Measurements from ENCODE around the gene NFX1. TPM values are rescaled to one million over a fixed set of nuclear protein-coding genes. Genes with fewer than 3 reads are reported as not detected.
"Not testable (repeated sequence)": the region's sequence is repeated elsewhere in the genome, so short reads cannot be mapped to it uniquely, and the experiment has no call there.

Gene NFX1
- polyA plus RNA-seq, 1 donor (not counting 4 experiments of a cell fraction or from before 2014, with no cell fraction given) = 28.1 TPM

GRCh38 chr9:33388110-33388994, 98.0 kb downstream of the NFX1 start:
- Histone ChIP-seq H3K4me1 (ENCODE audit: control insufficient read depth, extremely low read depth, insufficient read depth, low read length) (peaks cover 5% of the 10 kb centered on the region), H3K4me2 (ENCODE audit: control insufficient read depth, extremely low read depth, insufficient read depth, low read depth, low read length) (no peak overlapping the region), H3K36me3 (ENCODE audit: control insufficient read depth in 2 of 2, extremely low read depth in 1 of 2, insufficient read depth in 2 of 2, low read length in 2 of 2) (no peaks in the 10 kb centered on the region), H4K20me1 (ENCODE audit: control insufficient read depth, extremely low read depth, insufficient read depth, low read length) (no peaks in the 10 kb centered on the region), H3K4me3 (ENCODE audit: control insufficient read depth in 2 of 3, extremely low read depth in 1 of 3, insufficient read depth in 2 of 3, low read depth in 1 of 3, low read length in 3 of 3) (no peak overlapping the region), H3K9ac (ENCODE audit: control insufficient read depth, extremely low read depth, insufficient read depth, low read length) (no peak overlapping the region), H3K79me2 (ENCODE audit: control insufficient read depth, insufficient read depth, low read length) (no peaks in the 10 kb centered on the region), H3K27ac (ENCODE audit: control insufficient read depth, insufficient read depth, low read length) (no peak overlapping the region), H2AFZ (ENCODE audit: control insufficient read depth, low read length) (no peak overlapping the region), H3K27me3 (ENCODE audit: control insufficient read depth, extremely low read depth, insufficient read depth, low read length) (no peaks in the 10 kb centered on the region), H3K9me3 (ENCODE audit: control insufficient read depth, low read depth, low read length) (no peaks in the 10 kb centered on the region), H3K9me1 (ENCODE audit: control insufficient read depth, extremely low read depth, insufficient read depth, low read length) (no peaks in the 10 kb centered on the region)
- dilution Hi-C loops (cut with MboI; ENCODE audit: extremely low pct_ligation_motif_present, low sequenced_read_pairs) = no loop called here
- no peak for TF ChIP-seq EZH2 (IDR thresholded peaks at IDR 0.05; ENCODE audit: low read length)
- no peak for TF ChIP-seq CTCF (optimal IDR thresholded peaks at IDR 0.05 in 1 of 3, IDR thresholded peaks at IDR 0.05 in 1 of 3, conservative IDR thresholded peaks at IDR 0.05 in 1 of 3; ENCODE audit: extremely low read depth in 1 of 3, insufficient read depth in 2 of 3, low read length in 3 of 3)
- no peak for DNase-seq (ENCODE audit: low read depth, low spot score)
- no peak for FAIRE-seq

- dilution Hi-C loops (cut with MboI; ENCODE audit: extremely low pct_ligation_motif_present, low sequenced_read_pairs); H3K27ac ChIP-seq (ENCODE audit: control insufficient read depth, insufficient read depth, low read length); H3K4me1 ChIP-seq (ENCODE audit: control insufficient read depth, extremely low read depth, insufficient read depth, low read length); H2AFZ ChIP-seq (ENCODE audit: control insufficient read depth, low read length); H3K9me1 ChIP-seq (ENCODE audit: control insufficient read depth, extremely low read depth, insufficient read depth, low read length); H3K4me2 ChIP-seq (ENCODE audit: control insufficient read depth, extremely low read depth, insufficient read depth, low read depth, low read length); H3K27me3 ChIP-seq (ENCODE audit: control insufficient read depth, extremely low read depth, insufficient read depth, low read length); H3K36me3 ChIP-seq (ENCODE audit: control insufficient read depth in 2 of 2, extremely low read depth in 1 of 2, insufficient read depth in 2 of 2, low read length in 2 of 2); H3K4me3 ChIP-seq (ENCODE audit: control insufficient read depth in 2 of 3, extremely low read depth in 1 of 3, insufficient read depth in 2 of 3, low read depth in 1 of 3, low read length in 3 of 3); H3K79me2 ChIP-seq (ENCODE audit: control insufficient read depth, insufficient read depth, low read length); H3K9ac ChIP-seq (ENCODE audit: control insufficient read depth, extremely low read depth, insufficient read depth, low read length); H4K20me1 ChIP-seq (ENCODE audit: control insufficient read depth, extremely low read depth, insufficient read depth, low read length); DNase-seq (ENCODE audit: low read depth, low spot score); FAIRE-seq; H3K9me3 ChIP-seq (ENCODE audit: control insufficient read depth, low read depth, low read length): not testable (repeated sequence)
These were observed 100.9 kb downstream of the NFX1 start for GRCh38 chr9:33391111-33391771.

- H3K36me3 ChIP-seq (ENCODE audit: control insufficient read depth in 2 of 2, extremely low read depth in 1 of 2, insufficient read depth in 2 of 2, low read length in 2 of 2); FAIRE-seq; H3K4me3 ChIP-seq (ENCODE audit: control insufficient read depth in 2 of 3, extremely low read depth in 1 of 3, insufficient read depth in 2 of 3, low read depth in 1 of 3, low read length in 3 of 3); dilution Hi-C loops (cut with MboI; ENCODE audit: extremely low pct_ligation_motif_present, low sequenced_read_pairs); DNase-seq (ENCODE audit: low read depth, low spot score); H3K27me3 ChIP-seq (ENCODE audit: control insufficient read depth, extremely low read depth, insufficient read depth, low read length); H2AFZ ChIP-seq (ENCODE audit: control insufficient read depth, low read length); H3K79me2 ChIP-seq (ENCODE audit: control insufficient read depth, insufficient read depth, low read length); H4K20me1 ChIP-seq (ENCODE audit: control insufficient read depth, extremely low read depth, insufficient read depth, low read length); H3K4me2 ChIP-seq (ENCODE audit: control insufficient read depth, extremely low read depth, insufficient read depth, low read depth, low read length); H3K4me1 ChIP-seq (ENCODE audit: control insufficient read depth, extremely low read depth, insufficient read depth, low read length); H3K9me1 ChIP-seq (ENCODE audit: control insufficient read depth, extremely low read depth, insufficient read depth, low read length); H3K27ac ChIP-seq (ENCODE audit: control insufficient read depth, insufficient read depth, low read length); H3K9me3 ChIP-seq (ENCODE audit: control insufficient read depth, low read depth, low read length); H3K9ac ChIP-seq (ENCODE audit: control insufficient read depth, extremely low read depth, insufficient read depth, low read length): not testable (repeated sequence)
These were observed 102.3 kb downstream of the NFX1 start for GRCh38 chr9:33392591-33393021.

Data from keratinocyte (primary cell).